Uterus (tissue), 4 donors: Measurements from ENCODE around the gene CBFA2T3. TPM values are rescaled to one million over a fixed set of nuclear protein-coding genes. Genes with fewer than 3 reads are reported as not detected.

Source experiments
- DNase-seq, 2 donors: peaks; one replicate each; pipeline ENCODE4 v3.0.0-alpha.2; 2019 to 2020
- H3K27ac ChIP-seq, 2 donors: fragments of 200-600 bp; sonication (generic); 1 replicate in 1 of 2; 2 replicates in 1 of 2; pipeline ENCODE4 v1.5.1; 2016 to 2018
- H3K27me3 ChIP-seq, 2 donors: fragments of 200-600 bp; sonication (generic); one replicate each; pipeline ENCODE4 v1.5.1; 2018 to 2019; ENCODE audit warnings: control low read depth in 1 of 2
- H3K36me3 ChIP-seq, 2 donors: fragments of 200-600 bp; sonication (generic); one replicate each; pipeline ENCODE4 v1.5.1; 2019; ENCODE audit warnings: control low read depth in 1 of 2
- H3K4me1 ChIP-seq, 2 donors: fragments of 200-600 bp; sonication (generic); one replicate each; pipeline ENCODE4 v1.5.1; 2018 to 2019; ENCODE audit warnings: control low read depth in 1 of 2
- H3K4me3 ChIP-seq, 2 donors: fragments of 200-600 bp; sonication (generic); 1 replicate in 1 of 2; 2 replicates in 1 of 2; pipeline ENCODE4 v1.5.1; 2018 to 2019; ENCODE audit warnings: mild to moderate bottlenecking in 1 of 2
- H3K9me3 ChIP-seq, 2 donors: fragments of 200-600 bp; sonication (generic); one replicate each; pipeline ENCODE4 v1.5.1; 2019; ENCODE audit warnings: control low read depth in 1 of 2
- POLR2A ChIP-seq, 2 donors: fragments of 450-650 bp; IDR thresholded peaks; one replicate each; pipeline ENCODE4 v1.6.1; 2016; ENCODE audit warnings: antibody characterized with exemption in 2 of 2, mild to moderate bottlenecking in 1 of 2, moderate library complexity in 1 of 2
- intact Hi-C: fragments of 100-400 bp; cut with DNase I; formaldehyde crosslinking; loops from one replicate; pipeline ENCODE4 v1.15.1; 2023; ENCODE audit warnings: low total_unique reads
- total RNA-seq, 4 donors: library from RNA; depleted of rRNA in 3 of 4; stranded (reverse); fragments of >200 nt in 3 of 4; gene quantifications; one replicate each; pipeline versions ENCODE4 v1.1.0 to v1.2.4, GENCODE V29; 2014 to 2023
- TF ChIP-seq, protein P1 (sequence below), 4 experiments: fragments of 200-600 bp in 2 of 4; fragments of 450-650 bp in 2 of 4; sonication (generic) in 2 of 4; IDR thresholded peaks; one replicate each; pipeline ENCODE4 v1.5.1; 2016 to 2019; ENCODE audit warnings: antibody characterized with exemption in 4 of 4, mild to moderate bottlenecking in 2 of 4, moderate library complexity in 1 of 4
- donor health status: DM: yes; HTN: yes; CAD: no.

CBFA2T3 gene
- total RNA-seq, 4 donors from 2014 or later, result under 0.01 to 12.1 (median 3.1) TPM

DNA sequence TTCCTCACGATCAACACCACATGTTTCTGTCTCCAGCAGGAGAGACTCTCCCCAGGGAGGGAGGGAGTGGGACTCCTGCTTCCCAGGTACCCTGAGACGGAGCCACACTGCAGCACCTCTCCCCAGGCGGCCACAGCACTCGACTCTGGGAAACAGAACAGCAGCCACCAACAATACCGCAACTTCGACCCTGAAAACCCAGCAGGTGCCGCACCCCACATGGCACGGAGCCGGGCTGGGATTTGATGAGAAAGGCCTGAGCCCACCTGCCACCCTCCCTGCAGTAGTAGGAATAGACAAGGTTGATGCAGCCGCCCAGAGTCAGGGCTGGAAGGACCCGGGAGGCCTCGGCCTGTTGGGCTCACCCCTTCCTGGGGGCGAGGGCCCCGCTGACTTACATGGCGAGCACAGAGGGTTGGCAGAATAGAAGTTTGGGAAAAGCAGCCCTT, 134.7 kb downstream of the CBFA2T3 start:
- Histone ChIP-seq H3K36me3 (no peaks in the 10 kb centered on the region), H3K9me3 (no peaks in the 10 kb centered on the region), H3K4me1 (no peaks in the 10 kb centered on the region), H3K27ac (no peak overlapping the region), H3K4me3 (no peak overlapping the region), H3K27me3 (no peaks in the 10 kb centered on the region)
- intact Hi-C loops, result no loop called here
- TF ChIP-seq, protein P1, sequence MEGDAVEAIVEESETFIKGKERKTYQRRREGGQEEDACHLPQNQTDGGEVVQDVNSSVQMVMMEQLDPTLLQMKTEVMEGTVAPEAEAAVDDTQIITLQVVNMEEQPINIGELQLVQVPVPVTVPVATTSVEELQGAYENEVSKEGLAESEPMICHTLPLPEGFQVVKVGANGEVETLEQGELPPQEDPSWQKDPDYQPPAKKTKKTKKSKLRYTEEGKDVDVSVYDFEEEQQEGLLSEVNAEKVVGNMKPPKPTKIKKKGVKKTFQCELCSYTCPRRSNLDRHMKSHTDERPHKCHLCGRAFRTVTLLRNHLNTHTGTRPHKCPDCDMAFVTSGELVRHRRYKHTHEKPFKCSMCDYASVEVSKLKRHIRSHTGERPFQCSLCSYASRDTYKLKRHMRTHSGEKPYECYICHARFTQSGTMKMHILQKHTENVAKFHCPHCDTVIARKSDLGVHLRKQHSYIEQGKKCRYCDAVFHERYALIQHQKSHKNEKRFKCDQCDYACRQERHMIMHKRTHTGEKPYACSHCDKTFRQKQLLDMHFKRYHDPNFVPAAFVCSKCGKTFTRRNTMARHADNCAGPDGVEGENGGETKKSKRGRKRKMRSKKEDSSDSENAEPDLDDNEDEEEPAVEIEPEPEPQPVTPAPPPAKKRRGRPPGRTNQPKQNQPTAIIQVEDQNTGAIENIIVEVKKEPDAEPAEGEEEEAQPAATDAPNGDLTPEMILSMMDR (IDR thresholded peaks at IDR 0.05), result no peak
- TF ChIP-seq POLR2A (IDR thresholded peaks at IDR 0.05), result no peak
- no peak for DNase-seq

GRCh38 chr16:88841521-88842307, 135.3 kb downstream of the CBFA2T3 start:
- Histone ChIP-seq H3K9me3 (no peaks in the 10 kb centered on the region), H3K36me3 (no peaks in the 10 kb centered on the region), H3K27me3 (no peaks in the 10 kb centered on the region), H3K4me1 (no peaks in the 10 kb centered on the region), H3K27ac (no peak overlapping the region), H3K4me3 (no peak overlapping the region)
- DNase-seq, result no peak
- intact Hi-C loops, result no loop called here
- TF ChIP-seq, protein P1 (IDR thresholded peaks at IDR 0.05), result no peak

DNA sequence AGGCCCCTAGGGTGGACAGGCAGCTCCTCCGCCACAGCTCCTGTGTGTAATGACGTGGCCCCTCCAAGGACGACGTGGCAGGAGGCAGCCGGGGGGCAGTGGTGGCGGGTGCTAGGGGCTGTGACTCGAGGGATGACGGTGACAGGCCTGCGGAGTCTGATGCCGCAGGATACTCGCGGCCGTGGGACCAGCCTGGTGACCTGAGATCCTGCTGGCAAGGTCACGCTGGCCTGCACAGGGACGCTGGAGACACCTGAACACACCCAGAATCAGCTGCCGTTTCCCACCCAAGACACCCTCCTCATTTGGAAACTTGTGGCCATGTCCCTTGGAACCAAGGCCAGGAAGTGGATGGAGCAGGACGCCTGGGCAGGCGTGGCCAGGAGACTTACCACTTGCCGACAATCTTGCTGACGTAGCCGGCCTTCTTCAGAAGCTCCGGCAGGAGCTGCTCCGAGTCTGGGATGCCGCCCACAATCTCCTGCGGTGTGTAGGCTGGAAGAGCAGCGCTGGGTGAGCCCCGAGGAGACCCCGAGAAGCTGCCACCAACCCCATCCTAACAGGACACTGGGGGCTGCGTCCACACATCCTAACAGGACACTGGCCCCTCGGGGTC, 136.3 kb downstream of the CBFA2T3 start:
- H3K36me3 ChIP-seq, result no peaks in the 10 kb centered on the region
- H3K9me3 ChIP-seq, result no peaks in the 10 kb centered on the region
- H3K27ac ChIP-seq, result no peak overlapping the region
- intact Hi-C loops, result no loop called here
- no peaks in the 10 kb centered on the region for H3K27me3 ChIP-seq
- no peak for DNase-seq
- no peaks in the 10 kb centered on the region for H3K4me1 ChIP-seq
- H3K4me3 ChIP-seq, result no peak overlapping the region
- no peak for TF ChIP-seq POLR2A (IDR thresholded peaks at IDR 0.05)
- TF ChIP-seq, protein P1 (IDR thresholded peaks at IDR 0.05), result no peak

- H3K27ac ChIP-seq, result no peak overlapping the region
- H3K27me3 ChIP-seq, result no peaks in the 10 kb centered on the region
- DNase-seq, result no peak
- no peaks in the 10 kb centered on the region for H3K36me3 ChIP-seq
- no peaks in the 10 kb centered on the region for H3K4me1 ChIP-seq
- intact Hi-C loops, result no loop called here
- H3K9me3 ChIP-seq, result no peaks in the 10 kb centered on the region
- H3K4me3 ChIP-seq, result no peak overlapping the region
- TF ChIP-seq, protein P1 (IDR thresholded peaks at IDR 0.05), result no peak
- TF ChIP-seq POLR2A (IDR thresholded peaks at IDR 0.05), result no peak
These were observed 137.0 kb downstream of the CBFA2T3 start for GRCh38 chr16:88839745-88840599.
